ENCODE results near the gene UBR4.
A peak's percentile ranks its signal among the peaks of the same experiment; 100 is the strongest.
"Not testable (repeated sequence)": the region's sequence is repeated elsewhere in the genome, so short reads cannot be mapped to it uniquely, and the experiment has no call there.

The UBR4 gene

GRCh38 chr1:19220080-19220846 lies 10.2 kb upstream of the UBR4 start:
- DNase-seq (ENCODE audit: low spot score), result no peak

GRCh38 chr1:19219451-19219850 lies 9.4 kb upstream of the UBR4 start:
- DNase-seq (ENCODE audit: low spot score), result no peak

DNA sequence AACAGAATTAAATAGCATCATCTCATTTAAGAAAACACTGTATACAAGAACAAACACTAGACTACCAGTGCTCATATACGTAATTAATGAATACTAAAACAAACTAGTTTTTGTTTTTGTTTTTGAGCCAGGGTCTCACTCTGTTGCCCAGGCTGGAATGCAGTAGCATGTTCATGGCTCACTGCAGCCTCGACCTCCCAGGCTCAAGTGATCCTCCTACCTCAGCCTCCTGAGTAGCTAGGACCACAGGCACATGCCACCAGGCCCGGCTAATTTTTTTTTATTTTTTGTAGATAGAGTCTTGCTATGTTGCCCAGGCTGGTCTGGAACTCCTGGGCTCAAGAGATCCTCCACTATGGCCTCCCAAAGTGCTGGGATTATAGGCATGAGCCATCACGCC lies 6.5 kb upstream of the UBR4 start:
- not testable (repeated sequence) for DNase-seq (ENCODE audit: low spot score)

DNA sequence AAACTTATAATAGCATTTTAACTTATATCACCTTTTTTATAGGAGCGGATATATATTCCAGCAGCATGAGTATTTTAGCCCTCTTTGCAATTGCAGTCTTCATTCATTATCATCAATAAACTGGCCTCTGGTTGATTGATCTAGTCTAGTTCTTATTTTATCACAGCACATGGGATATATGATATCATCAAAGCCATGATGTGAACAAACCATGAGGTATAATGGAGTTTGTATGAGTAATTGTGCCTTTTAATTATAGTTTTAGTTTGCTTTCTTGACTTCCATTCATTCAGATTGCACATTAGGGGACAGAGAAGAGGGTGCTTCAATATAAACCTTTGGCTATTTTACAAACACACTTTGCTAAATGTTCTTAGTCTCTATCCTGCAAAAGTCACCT lies 3.5 kb upstream of the UBR4 start:
- no peak for DNase-seq (ENCODE audit: low spot score)

DNA sequence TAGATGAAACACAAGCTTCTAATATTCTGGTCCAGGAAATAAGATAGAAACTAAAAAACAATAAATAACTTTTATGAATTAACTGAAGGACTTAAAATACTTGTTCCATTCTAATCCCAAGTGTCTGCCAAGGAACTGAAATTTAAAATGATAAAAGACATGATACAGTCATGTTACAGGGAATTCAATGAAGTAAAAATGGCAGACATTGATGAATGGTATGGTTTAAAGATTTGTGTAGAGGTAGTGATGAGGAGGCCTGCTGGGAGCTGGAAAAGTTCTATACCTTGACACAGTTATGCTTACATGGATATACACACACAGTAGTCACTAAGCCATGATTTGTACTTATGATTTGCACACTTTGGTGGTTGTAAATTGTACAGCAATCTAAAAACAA lies 2.1 kb upstream of the UBR4 start:
- DNase-seq (ENCODE audit: low spot score), result no peak

DNA sequence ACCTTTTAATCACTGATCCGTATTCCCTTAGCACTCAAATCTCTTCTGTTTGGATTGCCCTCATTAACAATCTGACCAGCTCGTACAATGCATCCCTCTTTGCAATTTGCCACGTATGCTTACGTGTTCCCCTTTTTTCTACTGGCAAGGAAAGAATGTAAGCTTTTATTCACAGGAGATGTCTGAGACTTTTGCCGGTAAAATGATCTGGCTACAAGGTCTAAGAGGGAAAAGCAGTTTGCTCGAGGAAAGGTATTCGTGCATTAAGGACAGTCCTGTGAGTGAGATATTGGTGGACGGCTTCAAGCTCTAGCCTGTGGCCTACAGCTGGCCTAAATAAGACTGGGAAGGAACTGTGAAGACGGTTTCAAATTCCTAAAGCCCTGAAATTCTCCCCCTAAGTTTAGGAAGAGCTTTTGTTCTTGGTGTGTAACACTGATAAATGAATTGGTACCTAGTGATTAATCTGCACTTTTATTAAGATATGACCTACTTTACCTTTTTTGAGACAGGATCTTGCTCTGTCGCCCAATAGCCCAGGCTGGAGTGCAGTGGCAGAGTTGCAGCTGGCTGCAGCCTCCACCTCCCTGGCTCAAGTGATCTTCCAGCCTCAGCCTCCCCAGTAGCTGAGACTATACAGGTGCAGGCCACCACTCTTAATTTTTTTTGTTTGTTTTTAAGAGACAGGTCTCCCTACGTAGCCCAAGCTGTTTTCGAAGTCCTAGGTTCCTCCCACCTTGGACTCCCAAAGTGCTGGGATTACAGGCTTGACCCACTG lies 895 bp upstream of the UBR4 start:
- DNase-seq (ENCODE audit: low spot score), result no peak

DNA sequence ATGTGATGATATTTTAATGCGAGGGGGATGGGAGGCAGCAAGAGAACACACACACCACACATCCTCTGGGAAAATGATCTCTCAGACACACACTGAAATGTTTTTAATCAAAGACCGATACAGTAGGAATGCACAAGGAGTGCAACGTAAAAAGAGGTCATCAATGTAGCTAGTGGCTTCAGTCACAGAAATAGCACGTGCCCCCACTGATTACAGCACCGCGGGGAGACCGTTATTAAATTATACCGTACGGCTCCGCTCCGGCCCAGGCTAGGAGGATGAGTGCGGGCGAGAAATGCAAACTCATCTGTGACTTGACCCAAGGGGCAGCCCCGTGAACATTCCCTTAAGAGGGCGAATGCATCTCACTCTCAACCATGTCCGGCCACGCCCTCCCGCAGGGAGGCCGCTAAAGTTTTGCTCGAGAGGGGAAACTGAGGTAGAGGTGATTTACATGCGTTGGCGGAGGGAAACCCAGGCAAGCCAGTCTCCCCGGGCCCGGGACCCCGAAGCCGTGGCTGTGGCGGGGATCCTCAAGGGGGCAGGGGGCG lies 552 bp downstream of the UBR4 start:
- DNase-seq (ENCODE audit: low spot score), result peak; percentile 50

GRCh38 chr1:19208710-19209438 lies 1.2 kb downstream of the UBR4 start:
- DNase-seq (ENCODE audit: low spot score), result peak; percentile 32

DNA sequence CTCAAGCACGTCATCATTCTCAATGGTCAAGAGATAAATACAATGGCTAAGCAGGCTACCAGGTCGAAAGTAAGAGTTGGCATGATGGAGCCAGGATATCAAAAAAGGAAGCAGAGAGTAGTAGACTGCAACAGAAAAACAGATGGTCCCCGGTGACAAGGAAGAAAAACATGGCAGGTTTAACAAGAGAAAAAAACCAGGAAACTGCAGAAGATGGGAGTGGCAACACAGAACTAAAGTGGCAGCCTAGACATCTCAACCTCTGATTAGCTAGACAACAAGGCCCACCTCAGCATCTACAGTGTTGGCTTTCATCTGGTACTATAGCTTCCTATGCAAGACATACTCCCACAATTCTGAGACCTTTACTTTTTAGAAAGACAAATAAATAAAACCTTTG lies 3.1 kb downstream of the UBR4 start:
- DNase-seq (ENCODE audit: low spot score), result no peak

DNA sequence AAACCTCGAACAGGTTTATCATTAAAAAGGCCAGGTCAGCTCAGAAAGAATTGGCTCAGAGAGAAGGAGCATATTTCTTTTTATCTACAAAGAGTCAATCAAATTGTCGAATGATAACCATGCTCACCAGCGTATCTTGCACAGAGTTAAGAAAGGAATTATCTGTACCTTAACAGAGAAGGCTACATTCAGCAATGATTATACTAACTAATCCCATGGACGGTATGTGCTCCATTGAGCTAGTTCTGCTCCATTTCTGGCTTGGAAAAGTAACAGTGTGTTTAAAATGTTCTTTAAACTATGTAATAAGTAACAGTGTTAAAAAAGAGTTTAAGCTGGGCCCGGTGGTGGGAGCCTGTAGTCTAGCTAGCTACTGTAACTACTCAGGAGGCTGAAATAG lies 4.2 kb downstream of the UBR4 start:
- no peak for DNase-seq (ENCODE audit: low spot score)

DNA sequence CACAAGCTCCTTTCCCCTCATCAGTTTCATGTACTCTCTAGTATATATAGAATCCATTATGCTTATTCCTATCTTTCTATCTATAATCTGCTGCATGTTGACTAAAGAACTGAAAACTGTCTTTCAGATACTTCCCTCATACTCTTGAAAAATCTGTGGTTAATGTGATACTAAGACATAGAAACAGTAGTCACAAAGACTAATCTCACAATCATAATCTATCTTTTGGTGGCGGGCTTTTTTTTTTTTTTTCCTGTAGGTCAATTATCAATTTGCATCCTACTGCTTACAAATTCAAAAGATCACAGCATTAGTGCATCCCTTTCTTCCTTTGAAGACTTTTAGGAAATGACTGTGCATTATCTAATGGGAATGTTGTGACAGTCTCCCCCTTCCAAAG lies 4.7 kb downstream of the UBR4 start:
- DNase-seq (ENCODE audit: low spot score), result no peak

DNA sequence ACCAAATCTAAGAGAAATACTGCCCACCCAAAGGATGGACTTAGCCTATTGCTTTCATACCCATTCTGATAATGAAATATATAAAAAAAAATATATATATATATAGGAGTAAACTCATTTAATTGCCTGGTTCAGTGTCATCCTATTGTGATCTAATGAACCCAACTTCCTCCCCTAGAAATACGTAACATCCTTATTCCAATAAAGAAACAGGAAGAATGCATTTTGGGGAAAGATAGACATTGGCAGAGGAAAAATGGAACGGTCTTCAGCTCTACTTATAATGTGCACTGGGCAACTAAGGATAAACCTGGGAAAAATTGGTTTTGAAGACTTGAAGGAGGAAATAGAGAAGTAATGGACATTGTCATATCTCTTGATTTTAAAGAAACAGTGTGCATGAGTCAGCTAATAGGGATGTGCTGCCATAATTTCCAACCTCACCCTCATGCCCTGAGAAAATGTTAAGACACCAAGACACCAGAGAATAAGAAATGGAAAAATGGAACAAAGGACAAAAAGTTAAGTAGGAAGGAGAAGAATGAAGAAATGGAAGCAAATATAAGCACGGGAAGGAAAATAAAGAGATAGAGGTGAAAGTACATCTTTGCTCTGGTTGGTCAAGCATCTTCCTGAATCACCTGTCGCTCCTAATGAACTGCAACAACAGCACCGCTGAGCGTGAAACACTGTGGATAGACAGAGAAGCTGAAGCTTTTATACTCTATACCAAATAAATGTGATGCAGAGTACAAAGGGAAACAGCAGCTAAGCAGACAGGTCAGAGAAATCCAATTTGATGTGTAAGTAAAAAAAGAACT lies 5.4 kb downstream of the UBR4 start:
- DNase-seq (ENCODE audit: low spot score), result no peak

- peak; percentile 74 for DNase-seq (ENCODE audit: low spot score)
These were observed 6.6 kb downstream of the UBR4 start for GRCh38 chr1:19203440-19203839.

- DNase-seq (ENCODE audit: low spot score), result no peak
These were observed 7.7 kb downstream of the UBR4 start for GRCh38 chr1:19202396-19202795.

GRCh38 chr1:19199969-19200604 lies 10.0 kb downstream of the UBR4 start:
- no peak for DNase-seq (ENCODE audit: low spot score)

DNA sequence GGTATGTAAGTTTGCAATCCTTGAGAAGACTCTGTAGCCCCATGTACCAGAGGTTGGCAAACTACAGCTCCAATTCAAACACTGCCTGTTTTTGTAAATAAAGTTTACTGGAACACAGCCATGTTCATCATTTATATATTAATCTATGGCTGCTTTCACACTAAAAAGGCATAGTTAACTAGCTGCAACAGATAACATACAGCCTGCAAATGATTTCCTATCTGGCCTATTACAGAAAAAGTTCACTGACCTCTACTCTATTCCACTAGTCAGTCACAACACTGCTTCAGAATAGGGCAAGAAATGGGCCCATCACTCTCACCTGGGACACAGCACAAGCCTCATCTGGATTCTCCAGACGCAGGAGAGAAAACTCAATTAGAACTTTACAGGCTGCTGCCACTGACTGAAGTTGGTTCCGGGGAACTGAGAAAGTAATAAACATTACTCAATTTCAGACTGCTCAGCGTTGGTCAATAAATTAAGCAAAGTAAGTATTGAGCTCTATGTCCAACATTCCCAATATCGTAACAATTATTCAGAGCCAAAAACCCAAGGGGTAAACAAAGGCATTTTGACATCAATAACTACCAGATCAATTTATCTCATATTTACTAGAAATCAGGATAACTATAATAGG lies 10.6 kb downstream of the UBR4 start:
- no peak for DNase-seq (ENCODE audit: low spot score)

DNA sequence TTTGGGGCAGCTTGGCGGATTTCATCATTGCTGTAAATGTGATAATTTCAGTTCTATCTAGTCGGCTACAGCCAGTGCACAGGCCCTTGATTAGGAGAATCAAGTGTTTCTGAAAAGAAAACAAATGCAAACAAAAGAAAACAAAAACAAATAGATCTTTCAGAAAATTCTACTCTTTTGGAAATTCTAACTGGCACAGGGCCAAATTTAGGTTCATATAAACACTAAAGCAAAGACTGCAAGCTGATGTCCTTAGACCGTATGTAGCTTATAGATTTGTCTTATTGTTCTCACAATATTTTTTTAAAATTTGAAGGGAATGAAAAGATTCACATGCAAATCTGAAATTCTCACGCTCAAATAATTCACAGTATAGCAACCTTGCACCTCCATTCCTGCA lies 11.2 kb downstream of the UBR4 start:
- no peak for DNase-seq (ENCODE audit: low spot score)

DNA sequence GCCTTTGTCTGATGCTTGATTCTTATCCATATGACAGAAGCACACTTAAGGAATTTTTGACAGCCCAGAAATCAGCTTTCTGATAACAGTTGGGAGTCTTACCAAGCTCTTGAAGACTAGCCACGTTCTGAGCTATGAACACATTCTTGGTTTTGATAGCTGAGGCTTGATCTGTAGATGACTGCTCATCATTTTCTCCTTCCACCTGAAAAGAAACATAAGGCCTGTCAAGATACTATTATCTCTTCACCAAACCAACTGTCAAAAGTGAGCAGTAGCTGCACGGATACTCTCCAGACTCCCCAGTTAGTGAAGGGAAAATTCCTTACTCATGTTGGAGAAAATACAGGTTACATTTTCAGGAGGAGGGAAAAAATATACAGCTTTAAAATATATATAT lies 12.2 kb downstream of the UBR4 start:
- no peak for DNase-seq (ENCODE audit: low spot score)

- DNase-seq (ENCODE audit: low spot score), result no peak
These were observed 13.7 kb downstream of the UBR4 start for GRCh38 chr1:19196331-19196730.

DNA sequence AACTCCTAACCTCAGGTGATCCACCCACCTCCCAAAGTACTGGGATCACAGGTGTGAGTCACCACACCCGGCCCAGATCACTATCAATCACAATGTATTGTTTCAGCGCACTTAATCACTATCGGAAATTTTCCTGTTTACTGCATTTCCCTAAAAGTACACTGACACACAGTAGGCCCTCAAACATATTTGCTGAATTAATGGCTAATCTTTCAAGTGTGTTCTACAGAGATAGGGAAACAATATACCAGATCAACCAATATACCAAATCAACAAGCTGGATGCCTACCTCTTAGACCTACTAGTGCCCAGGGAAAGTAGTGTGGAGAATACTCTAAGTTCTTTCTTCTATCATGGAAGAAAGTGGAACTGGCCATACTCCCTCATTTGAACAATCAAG lies 17.1 kb downstream of the UBR4 start:
- no peak for DNase-seq (ENCODE audit: low spot score)

DNA sequence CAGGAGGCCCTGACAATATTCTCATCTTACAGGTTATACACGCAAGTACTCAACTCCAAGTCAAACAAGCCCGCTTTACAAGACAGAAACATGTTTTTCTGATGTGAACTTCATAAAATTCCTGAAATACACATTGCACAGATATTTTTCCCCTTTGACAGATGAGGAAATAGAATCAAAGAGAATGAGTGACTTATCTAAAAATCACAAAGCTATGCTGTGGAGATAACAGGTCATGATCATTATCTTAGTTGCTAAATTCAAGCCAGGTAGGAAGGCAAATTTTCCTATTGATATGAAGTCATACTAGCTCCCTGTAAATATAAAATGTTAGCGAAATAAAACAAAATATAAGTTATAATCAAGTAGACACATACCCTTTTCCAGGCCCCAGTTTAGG lies 18.3 kb downstream of the UBR4 start:
- DNase-seq (ENCODE audit: low spot score), result no peak

Data from AG20443 (cell line).